Measurements from ENCODE around the gene SLC25A25. TPM values are rescaled to one million over a fixed set of nuclear protein-coding genes. Genes with fewer than 3 reads are reported as not detected.

The SLC25A25 gene
- total and polyA plus RNA-seq, 10 of the 15 experiments (the other 5 are each of a cell fraction or from before 2014, with no cell fraction given), result 0.04 to 17.1 (median 12.4) TPM; not detected in 1

GRCh38 chr9:128026255-128026772, 41.7 kb upstream of the SLC25A25 start (continued):
- TF ChIP-seq PRDM15 (CRISPR knock-in tag; IDR thresholded peaks at IDR 0.05), result no peak
- no peak for TF ChIP-seq E4F1 (IDR thresholded peaks at IDR 0.05; ENCODE audit: borderline replicate concordance, partially characterized antibody)
- TF ChIP-seq SMC3 (IDR thresholded peaks at IDR 0.05; ENCODE audit: borderline replicate concordance, low read length), result no peak
- TF ChIP-seq SUZ12 (IDR thresholded peaks at IDR 0.05; ENCODE audit: unreplicated experiment), result no peak
- TF ChIP-seq ZNF622 (IDR thresholded peaks at IDR 0.05), result no peak
- TF ChIP-seq EED (IDR thresholded peaks at IDR 0.05; ENCODE audit: low read depth), result no peak
- TF ChIP-seq LARP7 (IDR thresholded peaks at IDR 0.05), result no peak
- no peak for TF ChIP-seq ZNF207 (IDR thresholded peaks at IDR 0.05; ENCODE audit: borderline replicate concordance)
- TF ChIP-seq MYC (IDR thresholded peaks at IDR 0.05; ENCODE audit: insufficient read depth, insufficient read length, insufficient replicate concordance, low read length, severe bottlenecking), result no peak
- no peak for TF ChIP-seq CEBPZ (IDR thresholded peaks at IDR 0.05; ENCODE audit: low read depth, low read length)
- no peak for TF ChIP-seq REST (IDR thresholded peaks at IDR 0.05; ENCODE audit: low read depth, low read length)
- TF ChIP-seq WRNIP1 (IDR thresholded peaks at IDR 0.05; ENCODE audit: borderline replicate concordance, low read depth, low read length), result no peak

Data from GM12878 (cell line).